NB4 (cell line): ENCODE data around the gene ARHGAP29.

Experiments
- POLR2A ChIP-seq: IDR thresholded peaks from 2 replicates; pipeline ENCODE4 v1.6.1; 2011; ENCODE audit warnings: mild to moderate bottlenecking; ENCODE audit not compliant: insufficient read length; ENCODE audit errors: extremely low read depth
- TF ChIP-seq, protein P1 (sequence below): IDR thresholded peaks from one replicate; pipeline ENCODE4 v1.5.1; 2012; ENCODE audit warnings: low read depth, low read length
- TF ChIP-seq, protein P2 (sequence below): IDR thresholded peaks from 2 replicates; pipeline ENCODE4 v1.6.1; 2011; ENCODE audit warnings: low read depth, low read length

- TF ChIP-seq, protein P1, sequence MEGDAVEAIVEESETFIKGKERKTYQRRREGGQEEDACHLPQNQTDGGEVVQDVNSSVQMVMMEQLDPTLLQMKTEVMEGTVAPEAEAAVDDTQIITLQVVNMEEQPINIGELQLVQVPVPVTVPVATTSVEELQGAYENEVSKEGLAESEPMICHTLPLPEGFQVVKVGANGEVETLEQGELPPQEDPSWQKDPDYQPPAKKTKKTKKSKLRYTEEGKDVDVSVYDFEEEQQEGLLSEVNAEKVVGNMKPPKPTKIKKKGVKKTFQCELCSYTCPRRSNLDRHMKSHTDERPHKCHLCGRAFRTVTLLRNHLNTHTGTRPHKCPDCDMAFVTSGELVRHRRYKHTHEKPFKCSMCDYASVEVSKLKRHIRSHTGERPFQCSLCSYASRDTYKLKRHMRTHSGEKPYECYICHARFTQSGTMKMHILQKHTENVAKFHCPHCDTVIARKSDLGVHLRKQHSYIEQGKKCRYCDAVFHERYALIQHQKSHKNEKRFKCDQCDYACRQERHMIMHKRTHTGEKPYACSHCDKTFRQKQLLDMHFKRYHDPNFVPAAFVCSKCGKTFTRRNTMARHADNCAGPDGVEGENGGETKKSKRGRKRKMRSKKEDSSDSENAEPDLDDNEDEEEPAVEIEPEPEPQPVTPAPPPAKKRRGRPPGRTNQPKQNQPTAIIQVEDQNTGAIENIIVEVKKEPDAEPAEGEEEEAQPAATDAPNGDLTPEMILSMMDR = no peak
- no peak for TF ChIP-seq POLR2A
- TF ChIP-seq, protein P2, sequence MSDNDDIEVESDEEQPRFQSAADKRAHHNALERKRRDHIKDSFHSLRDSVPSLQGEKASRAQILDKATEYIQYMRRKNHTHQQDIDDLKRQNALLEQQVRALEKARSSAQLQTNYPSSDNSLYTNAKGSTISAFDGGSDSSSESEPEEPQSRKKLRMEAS = no peak
Observed at GRCh38 chr1:94183197-94183815, 54.1 kb downstream of the ARHGAP29 start.
